Measurements from ENCODE around the gene RMI2. TPM values are rescaled to one million over a fixed set of nuclear protein-coding genes. Genes with fewer than 3 reads are reported as not detected.

RMI2 gene
- total RNA-seq, 2 experiments from 2014 or later: 50.1 to 56.1 TPM

- H3K4me3 Mint-ChIP-seq: no peak overlapping the region
- no peaks in the 10 kb centered on the region for H3K4me1 Mint-ChIP-seq
- no peaks in the 10 kb centered on the region for H3K27me3 Mint-ChIP-seq
- no peak overlapping the region for H3K27ac Mint-ChIP-seq
- H3K36me3 Mint-ChIP-seq: no peaks in the 10 kb centered on the region
- no peak for DNase-seq
- no peaks in the 10 kb centered on the region for H3K9me3 Mint-ChIP-seq
Measured at GRCh38 chr16:11400076-11400475, 54.8 kb downstream of the RMI2 start.

Other genes starting within 250 kb of the RMI2 start
- 10 to 100 TPM; 30.8 to 32.9 TPM for gene SOCS1, start 89.3 kb upstream of the RMI2 start, total RNA-seq
- gene TNP2, start 76.1 kb upstream of the RMI2 start, total RNA-seq: not detected
- gene PRM3, start 71.8 kb upstream of the RMI2 start, total RNA-seq: not detected
- not detected for gene PRM2, start 69.0 kb upstream of the RMI2 start, total RNA-seq
- gene PRM1, start 64.1 kb upstream of the RMI2 start, total RNA-seq: not detected
- gene LITAF, start 241.5 kb downstream of the RMI2 start, total RNA-seq: 100 to 1,000 TPM; 127 to 130 TPM